ENCODE results near the gene NOL12.
"Not testable (repeated sequence)": the region's sequence is repeated elsewhere in the genome, so short reads cannot be mapped to it uniquely, and the experiment has no call there.

GRCh38 chr22:37656583-37656982 is 29.6 kb upstream of the NOL12 start:
- TF ChIP-seq POLR2A (IDR thresholded peaks at IDR 0.05; ENCODE audit: low read depth, low read length); TAF1 (IDR thresholded peaks at IDR 0.05; ENCODE audit: borderline replicate concordance, low read depth, low read length); POLR2AphosphoS5 (IDR thresholded peaks at IDR 0.05; ENCODE audit: low read depth, low read length): not testable (repeated sequence)
